Kidney (tissue), 14 donors: ENCODE measurements around the gene CENPQ. TPM values are rescaled to one million over a fixed set of nuclear protein-coding genes. Genes with fewer than 3 reads are reported as not detected.

Source experiments
- DNase-seq, 5 donors: peaks; one replicate each; pipeline ENCODE4 v3.0.0-alpha.2; 2013 to 2020
- FAIRE-seq: peaks from 2 replicates; lab custom pipeline; 2012; peaks lifted over from hg19 to GRCh38; lab: Jason Lieb, UNC
- H3K27ac ChIP-seq, 2 donors: one replicate each; pipeline ENCODE4 v1.7.0; 2013; ENCODE audit warnings: low read depth in 2 of 2, low read length in 2 of 2, inconsistent platforms in 1 of 2
- H3K27me3 ChIP-seq: one replicate; pipeline ENCODE4 v1.7.1; 2013; ENCODE audit warnings: low read length, inconsistent platforms; ENCODE audit not compliant: control insufficient read depth, insufficient read depth
- H3K36me3 ChIP-seq, 3 donors: one replicate each; pipeline versions ENCODE4 v1.7.0 to v1.7.1; 2013; ENCODE audit warnings: low read length in 3 of 3, control low read depth in 1 of 3, inconsistent platforms in 1 of 3; ENCODE audit not compliant: insufficient read depth in 3 of 3, control insufficient read depth in 2 of 3
- H3K4me1 ChIP-seq, 3 donors: one replicate each; pipeline versions ENCODE4 v1.7.0 to v1.7.1; 2013; ENCODE audit warnings: low read length in 3 of 3, inconsistent platforms in 1 of 3, low read depth in 1 of 3; ENCODE audit not compliant: control insufficient read depth in 2 of 3, insufficient read depth in 2 of 3
- H3K4me3 ChIP-seq, 3 donors: one replicate each; pipeline versions ENCODE4 v1.7.0 to v1.8.1; 2013; ENCODE audit warnings: low read length in 3 of 3, control low read depth in 1 of 3, inconsistent platforms in 1 of 3
- H3K9ac ChIP-seq, 3 donors: one replicate each; pipeline versions ENCODE4 v1.7.0 to v1.7.1; 2013; ENCODE audit warnings: low read length in 3 of 3, control low read depth in 1 of 3, inconsistent platforms in 1 of 3
- H3K9me3 ChIP-seq, 3 donors: one replicate each; pipeline versions ENCODE4 v1.7.0 to v1.7.1; 2013; ENCODE audit warnings: low read length in 3 of 3, control low read depth in 1 of 3, inconsistent platforms in 1 of 3; ENCODE audit not compliant: control insufficient read depth in 2 of 3, insufficient read depth in 1 of 3
- intact Hi-C: fragments of 100-400 bp; cut with DNase I; formaldehyde crosslinking; loops from one replicate; pipeline ENCODE4 v1.11.1; 2022
- polyA plus RNA-seq: library from polyadenylated mRNA; stranded (reverse); fragments of 350-450 nt; fragmentation: Illumina TruSeq; extraction: RNeasy Lipid Tissue Mini Kit (QIAGEN cat#74804); gene quantifications from one replicate; pipeline ENCODE4 v1.2.3, GENCODE V29; 2014; ENCODE audit warnings: low read depth, low replicate concordance; ENCODE audit not compliant: insufficient read depth
- total RNA-seq: library from RNA; stranded (reverse); fragmentation: NEBNext Ultra II Directional; extraction: Animal tissue kit (Norgen Biotek cat#: 25700); gene quantifications from one replicate; pipeline ENCODE4 v1.2.1, GENCODE V29; 2021
- TF ChIP-seq, protein P1 (sequence below): IDR thresholded peaks from 3 replicates; pipeline ENCODE4 v1.5.1; 2012; ENCODE audit warnings: mild to moderate bottlenecking, moderate library complexity, borderline replicate concordance; ENCODE audit not compliant: insufficient read depth; ENCODE audit errors: extremely low read depth
- donor health status: control.
- donor health status: control.
- donor health status: control.
- donor health status: control.
- donor health status: control.
- donor health status: DM: yes; HTN: yes; CAD: no.
- donor health status: Normal renal cell carcinoma (clear cell type).

CENPQ gene
- total and polyA plus RNA-seq, 2 donors from 2014 or later = 3.9 to 4.2 TPM

DNA sequence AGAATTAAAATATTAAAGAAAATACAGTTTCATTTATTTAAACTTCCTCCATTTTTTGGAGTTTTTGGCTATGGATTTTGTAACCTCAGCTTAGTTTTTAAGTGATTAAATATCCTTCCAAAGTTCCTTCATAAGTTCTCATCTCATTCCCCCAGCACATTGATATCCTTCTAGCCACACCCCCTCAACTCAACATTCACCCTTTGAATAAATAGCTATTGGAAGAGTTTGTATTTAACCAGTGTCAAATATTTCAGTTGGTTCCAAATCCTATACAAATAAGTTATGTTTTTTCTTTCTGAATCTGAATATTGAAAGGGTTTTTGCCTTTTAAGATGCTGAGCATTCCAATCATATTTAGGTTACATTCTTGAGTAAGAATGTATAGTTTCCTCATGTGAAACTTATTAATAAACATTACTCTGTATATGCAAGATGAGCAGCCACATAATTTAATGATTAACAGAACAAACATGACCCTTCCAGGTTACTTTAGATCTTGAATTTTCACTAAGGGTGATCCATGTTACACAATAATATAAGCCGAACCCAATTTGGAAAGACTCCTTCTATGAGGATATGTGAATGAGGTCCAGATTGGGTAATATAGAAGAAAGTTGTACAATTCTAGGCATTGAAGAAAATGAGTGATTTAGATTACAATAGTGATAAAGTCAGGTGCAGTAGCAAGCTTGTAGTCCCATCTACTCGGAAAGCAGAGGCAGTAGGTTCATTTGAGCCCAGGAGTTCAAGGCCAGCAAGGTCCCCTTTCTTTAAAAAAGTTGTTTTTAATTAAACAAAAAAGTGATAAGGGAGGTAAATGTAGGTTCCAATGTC is 50.2 kb downstream of the CENPQ start:
- no peak for DNase-seq
- Histone ChIP-seq H3K27ac (no peak overlapping the region), H3K4me3 (no peak overlapping the region), H3K4me1 (no peaks in the 10 kb centered on the region), H3K9ac (no peak overlapping the region), H3K27me3 (no peaks in the 10 kb centered on the region), H3K36me3 (no peaks in the 10 kb centered on the region), H3K9me3 (no peaks in the 10 kb centered on the region)
- TF ChIP-seq, protein P1, sequence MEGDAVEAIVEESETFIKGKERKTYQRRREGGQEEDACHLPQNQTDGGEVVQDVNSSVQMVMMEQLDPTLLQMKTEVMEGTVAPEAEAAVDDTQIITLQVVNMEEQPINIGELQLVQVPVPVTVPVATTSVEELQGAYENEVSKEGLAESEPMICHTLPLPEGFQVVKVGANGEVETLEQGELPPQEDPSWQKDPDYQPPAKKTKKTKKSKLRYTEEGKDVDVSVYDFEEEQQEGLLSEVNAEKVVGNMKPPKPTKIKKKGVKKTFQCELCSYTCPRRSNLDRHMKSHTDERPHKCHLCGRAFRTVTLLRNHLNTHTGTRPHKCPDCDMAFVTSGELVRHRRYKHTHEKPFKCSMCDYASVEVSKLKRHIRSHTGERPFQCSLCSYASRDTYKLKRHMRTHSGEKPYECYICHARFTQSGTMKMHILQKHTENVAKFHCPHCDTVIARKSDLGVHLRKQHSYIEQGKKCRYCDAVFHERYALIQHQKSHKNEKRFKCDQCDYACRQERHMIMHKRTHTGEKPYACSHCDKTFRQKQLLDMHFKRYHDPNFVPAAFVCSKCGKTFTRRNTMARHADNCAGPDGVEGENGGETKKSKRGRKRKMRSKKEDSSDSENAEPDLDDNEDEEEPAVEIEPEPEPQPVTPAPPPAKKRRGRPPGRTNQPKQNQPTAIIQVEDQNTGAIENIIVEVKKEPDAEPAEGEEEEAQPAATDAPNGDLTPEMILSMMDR = no peak
- intact Hi-C loops = no loop called here
- FAIRE-seq = no peak

DNA sequence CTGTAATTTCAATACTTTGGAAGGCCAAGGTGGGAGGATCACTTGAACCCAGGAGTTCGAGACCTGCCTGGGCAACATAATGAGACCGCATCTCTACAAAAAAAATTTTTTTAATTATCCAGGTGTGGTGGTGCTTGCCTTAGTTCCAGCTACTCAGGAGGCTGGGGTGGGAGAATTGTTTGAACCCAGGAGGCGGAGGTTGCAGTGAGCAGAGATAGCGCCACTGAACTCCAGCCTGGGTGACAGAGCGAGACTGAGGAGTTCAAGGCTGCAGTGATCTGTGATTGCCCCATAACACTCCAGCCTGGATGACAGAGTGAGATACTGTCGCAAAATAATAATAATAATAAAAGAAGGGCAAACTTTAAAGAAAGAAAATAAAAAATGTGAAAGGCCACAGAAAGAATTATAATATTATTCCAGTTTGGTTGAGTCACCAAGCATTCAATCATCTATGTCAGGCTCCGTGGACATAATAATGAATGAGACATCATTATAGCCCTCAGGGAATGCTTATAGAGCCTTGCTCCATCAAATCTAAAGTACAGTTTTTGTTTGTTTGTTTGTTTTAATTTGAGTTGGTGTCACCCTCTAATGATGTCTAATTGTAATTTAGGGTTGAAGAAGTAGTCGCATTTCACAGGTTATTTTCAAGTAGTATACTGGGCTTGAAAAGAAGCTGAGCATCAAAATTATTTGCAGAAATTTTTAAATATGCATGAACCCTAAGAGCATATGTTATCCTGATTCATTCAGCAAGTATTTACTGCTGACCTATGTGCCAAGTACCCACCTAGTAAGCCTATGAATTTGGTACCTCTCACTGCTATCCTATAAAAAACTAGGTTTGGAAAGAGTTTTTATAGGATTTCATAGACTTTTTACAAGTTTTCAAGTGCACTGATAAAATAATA is 51.7 kb downstream of the CENPQ start:
- no peak for DNase-seq
- intact Hi-C loops = no loop called here
- Histone ChIP-seq H3K9me3 (no peaks in the 10 kb centered on the region), H3K36me3 (no peaks in the 10 kb centered on the region), H3K27ac (no peak overlapping the region), H3K9ac (no peak overlapping the region), H3K4me3 (no peak overlapping the region), H3K4me1 (no peaks in the 10 kb centered on the region), H3K27me3 (no peaks in the 10 kb centered on the region)
- FAIRE-seq = no peak
- TF ChIP-seq, protein P1 = no peak

DNA sequence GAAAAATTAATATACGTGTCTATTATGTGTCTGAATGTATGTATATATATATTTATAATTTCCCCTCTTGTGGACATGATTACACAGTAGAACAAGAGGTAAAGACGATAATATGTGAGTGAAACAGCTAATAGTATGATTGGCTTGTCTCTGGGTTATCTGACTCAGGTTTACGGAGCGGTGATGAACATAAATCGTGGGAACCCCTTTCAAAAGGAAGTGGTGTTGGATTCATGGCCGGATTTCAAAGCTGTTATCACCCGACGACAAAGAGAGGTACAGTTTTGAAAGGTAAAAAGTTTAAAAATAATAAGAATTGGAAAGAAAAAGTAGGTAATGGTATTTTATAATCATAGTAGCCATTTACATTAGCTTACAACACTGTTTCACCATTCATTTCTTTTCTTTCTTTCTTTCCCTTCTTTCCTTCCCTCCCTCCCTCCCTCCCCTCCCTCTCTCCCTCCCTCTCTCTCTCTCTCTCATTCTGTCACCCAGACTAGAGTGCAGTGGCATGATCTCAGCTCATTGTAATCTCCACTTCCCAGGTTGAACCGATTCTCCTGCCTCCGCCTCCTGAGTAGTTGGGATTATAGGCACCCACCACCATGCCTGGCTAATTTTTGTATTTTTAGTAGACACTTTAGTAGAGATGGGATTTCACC is 52.4 kb downstream of the CENPQ start:
- FAIRE-seq (no peak), DNase-seq (no peak)
- Histone ChIP-seq H3K4me1 (no peaks in the 10 kb centered on the region), H3K4me3 (no peak overlapping the region), H3K9ac (no peak overlapping the region), H3K27me3 (no peaks in the 10 kb centered on the region), H3K9me3 (no peaks in the 10 kb centered on the region), H3K36me3 (no peaks in the 10 kb centered on the region), H3K27ac (no peak overlapping the region)
- TF ChIP-seq, protein P1 = no peak
- intact Hi-C loops = no loop called here
